ENCODE data around the gene NRIP1.
A peak's percentile ranks its signal among the peaks of the same experiment; 100 is the strongest.
"Not testable (repeated sequence)": the region's sequence is repeated elsewhere in the genome, so short reads cannot be mapped to it uniquely, and the experiment has no call there.

NRIP1 gene

DNA sequence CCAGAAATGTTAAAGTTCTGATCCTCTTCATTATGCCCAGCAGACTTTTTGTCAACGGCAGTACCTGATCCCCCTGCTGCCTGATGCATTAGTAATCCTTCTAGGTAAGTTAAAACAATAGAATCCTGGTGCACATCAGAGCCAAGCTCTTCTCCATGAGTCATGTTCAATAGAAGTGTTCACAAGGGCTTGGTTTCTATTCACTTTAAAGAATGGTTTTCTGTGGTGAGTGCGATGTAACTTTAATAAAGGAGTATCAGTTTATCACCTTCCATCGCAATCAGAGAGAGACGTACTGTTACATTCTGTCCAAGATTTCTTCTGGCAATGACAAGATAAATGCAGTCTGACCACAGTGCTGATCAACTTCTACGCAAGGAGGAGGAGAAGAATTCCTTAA is 96.8 kb downstream of the NRIP1 start:
- no peak for DNase-seq

GRCh38 chr21:14964621-14965020 is 100.2 kb downstream of the NRIP1 start:
- DNase-seq = no peak

GRCh38 chr21:14962217-14962616 is 102.6 kb downstream of the NRIP1 start:
- DNase-seq = no peak

DNA sequence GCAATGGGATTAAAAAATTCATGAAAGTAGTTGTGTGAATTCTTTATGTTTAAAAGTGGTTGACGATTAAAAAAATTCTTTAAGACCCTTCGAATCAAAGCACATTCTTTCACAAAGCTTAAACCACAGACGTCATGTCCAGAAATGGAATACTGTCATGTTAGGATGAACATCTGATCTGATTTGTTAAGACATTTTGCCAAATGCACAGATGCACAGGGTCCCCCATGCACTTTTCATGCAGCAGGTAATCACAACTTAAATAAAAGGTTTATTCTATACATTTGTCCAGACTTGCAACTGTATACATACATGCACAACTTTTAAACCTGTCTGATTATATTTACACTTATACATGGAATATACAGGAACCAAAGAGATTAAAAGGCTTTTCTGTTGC is 103.3 kb downstream of the NRIP1 start:
- DNase-seq = no peak

- no peak for DNase-seq
These were observed 105.5 kb downstream of the NRIP1 start for GRCh38 chr21:14959343-14959742.

DNA sequence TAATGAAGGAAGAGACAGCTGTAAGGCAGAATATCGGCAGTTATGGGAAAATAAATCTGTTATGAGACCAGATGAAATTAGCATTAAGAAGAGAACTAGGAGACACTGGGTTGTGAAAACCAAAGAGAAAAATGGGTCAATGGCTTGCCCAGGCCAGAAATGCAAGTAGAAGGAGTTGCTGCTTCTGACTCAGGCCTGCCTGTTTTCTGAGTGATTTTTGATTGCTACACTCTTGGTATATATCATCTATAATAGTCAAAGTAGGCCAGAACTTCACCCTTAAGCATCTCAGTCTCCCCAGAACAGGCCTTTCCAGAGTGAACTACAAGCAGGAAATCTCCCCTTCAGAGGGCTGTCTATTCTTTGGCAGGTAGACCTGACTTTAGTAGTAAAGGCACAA is 107.0 kb downstream of the NRIP1 start:
- DNase-seq = no peak

DNA sequence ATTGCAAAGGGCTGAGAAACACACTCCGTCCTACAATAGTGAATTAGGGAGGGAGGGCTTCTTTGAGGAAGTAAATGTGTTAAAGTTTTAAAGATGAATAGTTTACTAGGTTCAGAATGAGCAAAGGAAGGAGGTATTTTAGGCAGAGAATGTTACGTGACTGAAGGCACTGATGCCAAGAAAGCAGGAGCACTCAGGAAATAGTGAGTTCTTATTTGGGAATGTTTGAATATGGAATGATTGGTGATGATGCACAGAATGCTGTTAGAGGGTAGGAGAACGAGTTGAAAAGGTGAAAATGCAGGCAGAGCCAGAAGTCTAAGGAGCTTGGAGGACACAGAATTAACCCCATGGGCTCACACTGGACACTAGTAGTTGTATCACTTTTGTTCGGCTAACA is 108.0 kb downstream of the NRIP1 start:
- no peak for DNase-seq

- no peak for DNase-seq
These were observed 108.8 kb downstream of the NRIP1 start for GRCh38 chr21:14955936-14956520.

DNA sequence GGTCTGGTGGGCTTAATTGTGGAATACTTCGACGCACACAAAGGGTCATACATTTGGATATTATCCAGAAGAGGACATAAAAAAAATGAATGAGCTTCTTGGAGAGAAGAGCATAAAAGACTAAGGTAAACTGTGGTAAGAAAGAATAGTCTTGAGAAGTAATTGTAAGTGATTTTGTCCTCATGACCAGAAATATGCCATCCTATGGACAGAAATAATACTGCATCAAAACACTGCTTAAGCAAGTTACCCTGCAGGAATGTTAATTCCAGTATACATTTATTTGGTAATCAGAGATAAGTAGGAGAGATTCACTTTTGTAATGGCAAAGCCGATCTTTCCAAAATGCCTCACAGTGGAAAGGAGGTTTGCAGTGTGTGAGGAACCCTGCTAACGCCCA is 111.9 kb downstream of the NRIP1 start:
- DNase-seq = no peak

- DNase-seq = no peak
These were observed 115.2 kb downstream of the NRIP1 start for GRCh38 chr21:14949603-14950002.

- no peak for DNase-seq
These were observed 117.1 kb downstream of the NRIP1 start for GRCh38 chr21:14947613-14948160.

DNA sequence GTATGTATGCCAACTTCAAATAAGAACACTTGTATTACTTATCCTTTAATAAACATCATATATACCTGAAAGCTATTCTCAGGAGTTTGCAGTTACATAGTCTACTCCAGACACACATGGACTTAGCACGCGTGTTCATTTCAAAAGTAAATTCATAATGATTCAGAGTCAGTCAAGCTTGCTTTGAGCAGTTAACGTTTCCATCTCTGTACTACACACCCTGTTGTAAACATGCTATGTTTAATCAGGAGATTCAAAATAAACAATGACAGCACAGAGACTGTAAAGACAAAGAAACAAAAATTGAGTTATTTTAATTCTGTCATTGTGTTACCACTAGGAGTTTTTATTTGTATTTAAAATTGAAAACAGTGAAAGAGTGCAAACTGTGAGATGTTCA is 119.6 kb downstream of the NRIP1 start:
- DNase-seq = no peak

GRCh38 chr21:14943616-14944015 is 121.2 kb downstream of the NRIP1 start:
- no peak for DNase-seq

DNA sequence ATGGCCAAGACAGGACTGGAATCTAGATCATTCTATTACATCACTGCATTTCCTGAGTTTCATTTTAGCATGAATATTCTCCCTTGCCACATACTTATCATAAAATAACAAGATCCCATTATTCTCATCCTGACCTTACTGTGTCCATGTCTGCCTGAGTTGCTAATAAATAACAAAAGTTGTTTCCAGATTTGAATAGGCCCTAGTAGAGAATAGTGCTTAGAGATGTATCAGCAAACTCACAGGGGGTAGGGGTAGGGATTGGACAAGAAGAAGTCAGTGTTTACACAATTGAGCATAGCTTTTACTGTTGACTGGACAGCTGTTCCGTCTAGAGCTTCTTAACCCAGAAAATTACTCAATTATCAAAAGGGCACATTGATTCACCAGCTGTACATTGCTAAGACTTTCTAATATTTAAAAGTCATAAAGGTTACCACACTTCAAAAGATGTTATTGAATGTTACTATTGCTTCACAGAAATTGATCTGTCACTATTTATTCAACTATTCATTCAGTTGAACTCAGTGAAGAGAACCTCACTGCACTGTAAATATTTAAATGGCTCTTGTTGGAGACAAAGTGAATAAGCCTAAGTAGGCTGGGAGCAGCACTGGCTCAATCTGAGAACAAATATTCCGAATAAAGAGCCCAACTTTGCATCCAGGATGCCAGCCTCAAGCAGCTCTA is 121.9 kb downstream of the NRIP1 start:
- no peak for DNase-seq

- DNase-seq = not testable (repeated sequence)
These were observed 137.5 kb downstream of the NRIP1 start for GRCh38 chr21:14927324-14927723.

GRCh38 chr21:14926186-14926585 is 138.6 kb downstream of the NRIP1 start:
- no peak for DNase-seq

DNA sequence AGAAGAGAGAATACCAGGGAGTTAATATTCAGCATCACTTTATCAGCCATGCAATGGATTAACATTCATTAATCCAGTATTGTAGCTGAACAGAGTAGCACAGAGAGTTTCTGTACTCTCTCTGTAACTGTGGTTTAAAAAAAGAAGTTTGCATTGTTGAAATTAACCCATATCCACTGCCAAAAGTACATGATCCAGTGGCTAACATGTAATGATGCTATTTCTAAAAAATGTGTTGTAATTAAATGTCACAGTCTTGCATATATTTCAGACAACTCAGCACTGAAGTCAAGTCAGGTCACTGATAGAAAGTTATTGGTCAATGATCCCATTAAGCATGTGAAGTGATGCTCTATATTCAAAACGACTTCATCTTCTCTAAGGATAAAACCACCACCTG is 141.3 kb downstream of the NRIP1 start:
- DNase-seq = no peak

- DNase-seq = no peak
These were observed 141.8 kb downstream of the NRIP1 start for GRCh38 chr21:14922980-14923379.

DNA sequence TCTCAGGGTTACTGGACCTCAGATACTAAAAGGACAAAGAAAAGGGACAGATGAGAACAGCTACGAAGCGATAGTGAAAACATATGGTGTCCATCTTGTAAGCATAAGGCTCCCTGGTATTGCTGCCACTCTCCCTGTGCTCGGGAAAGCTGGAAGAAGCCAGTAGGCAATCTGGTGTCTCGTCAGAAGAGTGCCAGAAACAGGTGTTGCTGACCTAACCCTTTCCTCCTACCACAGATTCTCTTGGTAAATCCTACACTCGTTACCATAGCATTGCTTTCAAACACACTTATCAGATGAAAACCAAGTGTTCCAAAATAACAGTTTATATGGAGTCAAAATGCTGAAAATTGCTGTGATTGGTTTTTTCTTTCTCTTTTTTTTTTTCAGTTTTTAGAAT is 146.3 kb downstream of the NRIP1 start:
- peak; percentile 86 for DNase-seq

DNA sequence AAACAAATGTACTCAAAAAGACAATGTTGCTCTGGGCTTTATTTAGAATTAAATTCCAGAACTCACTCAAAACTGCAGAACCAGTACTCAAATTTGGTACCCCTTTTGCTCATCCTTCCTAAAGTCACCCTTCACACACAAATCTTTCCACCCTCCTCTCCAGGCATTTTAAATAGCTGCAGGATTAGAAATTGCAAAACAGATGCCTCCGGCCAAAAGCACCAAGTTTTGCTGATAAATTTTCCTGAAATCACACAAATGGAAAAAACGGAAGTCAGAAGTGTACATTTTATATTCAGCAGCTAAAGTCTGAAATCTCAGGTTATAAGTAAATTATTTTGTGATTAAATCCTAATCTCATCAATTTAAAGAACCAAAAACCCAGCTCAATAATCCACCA is 147.0 kb downstream of the NRIP1 start:
- DNase-seq = no peak

GRCh38 chr21:14916676-14917141 is 148.1 kb downstream of the NRIP1 start:
- no peak for DNase-seq

DNA sequence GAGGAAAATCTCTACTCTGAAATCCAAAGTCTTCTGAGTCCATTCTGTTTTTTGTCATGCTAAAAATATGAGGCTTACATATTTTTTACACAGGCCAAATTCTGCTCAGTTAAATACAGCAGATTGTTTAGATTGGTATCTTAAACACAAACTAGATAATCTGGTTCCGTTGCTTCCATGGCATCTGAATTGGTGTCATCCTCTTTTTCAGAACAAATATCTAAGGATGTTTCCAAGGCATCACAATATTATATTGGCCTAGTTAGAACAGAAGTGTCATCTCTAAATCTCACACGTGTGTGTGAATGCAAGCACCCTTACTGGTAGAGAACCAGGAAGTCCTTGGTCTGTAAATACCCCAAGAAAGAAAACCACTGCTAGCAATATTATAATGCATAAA is 151.2 kb downstream of the NRIP1 start:
- no peak for DNase-seq

GRCh38 chr21:14911351-14911750 is 153.4 kb downstream of the NRIP1 start:
- no peak for DNase-seq
